Suprapubic skin (tissue), 4 donors: Measurements from ENCODE around the gene BCL11A. TPM values are rescaled to one million over a fixed set of nuclear protein-coding genes. Genes with fewer than 3 reads are reported as not detected.
A peak's percentile ranks its signal among the peaks of the same experiment; 100 is the strongest.

Source experiments
- DNase-seq, 2 donors: peaks; one replicate each; pipeline ENCODE4 v3.0.0-alpha.2; 2019; ENCODE audit warnings: low spot score in 2 of 2
- H3K27ac ChIP-seq: fragments of 200-600 bp; sonication (generic); one replicate; pipeline ENCODE4 v1.5.1; 2019
- H3K27me3 ChIP-seq: fragments of 200-600 bp; sonication (generic); one replicate; pipeline ENCODE4 v1.5.1; 2019
- H3K36me3 ChIP-seq: fragments of 200-600 bp; sonication (generic); one replicate; pipeline ENCODE4 v1.5.1; 2019
- H3K4me1 ChIP-seq: fragments of 200-600 bp; sonication (generic); one replicate; pipeline ENCODE4 v1.5.1; 2019
- H3K4me3 ChIP-seq: fragments of 200-600 bp; sonication (generic); one replicate; pipeline ENCODE4 v1.5.1; 2019; ENCODE audit warnings: mild to moderate bottlenecking
- H3K9me3 ChIP-seq: fragments of 200-600 bp; sonication (generic); one replicate; pipeline ENCODE4 v1.5.1; 2019
- CTCF ChIP-seq, 2 donors: fragments of 200-600 bp in 1 of 2; fragments of 450-650 bp in 1 of 2; sonication (generic) in 1 of 2; IDR thresholded peaks; one replicate each; pipeline ENCODE4 v1.5.1; 2016 to 2019; ENCODE audit warnings: antibody characterized with exemption in 2 of 2, mild to moderate bottlenecking in 1 of 2, moderate library complexity in 1 of 2
- EP300 ChIP-seq: sonication (generic); formaldehyde crosslinking; IDR thresholded peaks from one replicate; pipeline ENCODE4 v1.6.1; 2017; ENCODE audit warnings: antibody characterized with exemption
- POLR2A ChIP-seq, 2 donors: fragments of 450-650 bp; IDR thresholded peaks; one replicate each; pipeline ENCODE4 v1.6.1; 2017; ENCODE audit warnings: antibody characterized with exemption in 2 of 2, mild to moderate bottlenecking in 2 of 2, moderate library complexity in 2 of 2
- POLR2AphosphoS5 ChIP-seq, 3 donors: sonication (generic); formaldehyde crosslinking; IDR thresholded peaks; one replicate each; pipeline ENCODE4 v1.6.1; 2017; ENCODE audit warnings: antibody characterized with exemption in 3 of 3
- WGBS: methylation state at CpG from one replicate; pipeline ENCODE4 v1.1.5; 2018; 5-methylcytosine and 5-hydroxymethylcytosine counted together
- total RNA-seq, 4 donors: library from RNA; depleted of rRNA; stranded (reverse); fragments of >200 nt; gene quantifications; one replicate each; pipeline ENCODE4 v1.1.0, GENCODE V29; 2016

The BCL11A gene
- total RNA-seq, 4 donors from 2014 or later: 67.1 to 222 (median 113) TPM

- Histone ChIP-seq H3K4me1 (peaks cover 64% of the 10 kb centered on the region), H3K27ac (peak overlapping the region; percentile 59), H3K9me3 (no peaks in the 10 kb centered on the region), H3K4me3 (no peak overlapping the region), H3K36me3 (no peaks in the 10 kb centered on the region), H3K27me3 (peaks cover 3% of the 10 kb centered on the region)
- 67% methylated on average over 6 of the region's 6 CpGs for WGBS
- DNase-seq: no peak
- no peak for TF ChIP-seq EP300
- TF ChIP-seq POLR2A (IDR thresholded peaks at IDR 0.05): no peak
- no peak for TF ChIP-seq POLR2AphosphoS5 (IDR thresholded peaks at IDR 0.05)
- TF ChIP-seq CTCF (IDR thresholded peaks at IDR 0.05): no peak
These were observed 40.8 kb downstream of the BCL11A start for GRCh38 chr2:60512641-60513040.

DNA sequence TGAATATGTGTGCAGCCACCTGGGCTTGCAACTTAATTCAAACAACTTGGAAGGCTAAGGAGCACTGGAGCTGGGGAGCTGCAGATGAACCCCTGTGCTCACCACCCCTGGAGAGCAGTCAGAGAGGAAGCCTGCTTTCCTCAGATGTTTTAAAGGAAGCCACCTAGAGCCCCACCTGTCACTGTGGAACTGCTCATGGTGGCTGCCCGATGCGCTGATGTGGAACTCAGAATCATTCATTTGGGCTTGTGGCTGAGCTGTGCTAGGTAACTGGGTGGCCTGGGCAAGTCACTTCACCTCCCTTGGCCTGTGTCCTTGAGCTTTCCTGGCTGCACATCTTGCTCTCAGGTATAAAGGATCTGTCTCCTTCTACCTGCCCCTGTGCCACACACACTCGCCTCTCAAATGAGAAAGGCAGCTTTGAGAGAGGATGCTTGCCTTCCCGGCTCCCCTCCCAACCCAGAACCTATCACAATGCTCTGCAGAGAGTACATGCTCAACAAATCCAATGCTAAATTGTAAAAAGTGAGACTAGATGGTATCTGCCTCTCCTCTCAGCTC lies 41.3 kb downstream of the BCL11A start:
- Histone ChIP-seq H3K9me3 (no peaks in the 10 kb centered on the region), H3K27ac (peak overlapping the region; percentile 59), H3K4me1 (peaks cover 68% of the 10 kb centered on the region), H3K27me3 (peaks cover 3% of the 10 kb centered on the region), H3K4me3 (no peak overlapping the region), H3K36me3 (no peaks in the 10 kb centered on the region)
- DNase-seq: no peak
- 67% methylated on average over 4 of the region's 4 CpGs for WGBS
- TF ChIP-seq POLR2AphosphoS5 (IDR thresholded peaks at IDR 0.05): no peak
- no peak for TF ChIP-seq POLR2A (IDR thresholded peaks at IDR 0.05)
- no peak for TF ChIP-seq CTCF (IDR thresholded peaks at IDR 0.05)
- no peak for TF ChIP-seq EP300

GRCh38 chr2:60510713-60511112 lies 42.7 kb downstream of the BCL11A start:
- Histone ChIP-seq H3K4me1 (peaks cover 64% of the 10 kb centered on the region), H3K9me3 (no peaks in the 10 kb centered on the region), H3K27me3 (peaks cover 3% of the 10 kb centered on the region), H3K36me3 (no peaks in the 10 kb centered on the region), H3K27ac (no peak overlapping the region), H3K4me3 (no peak overlapping the region)
- no peak for TF ChIP-seq POLR2A (IDR thresholded peaks at IDR 0.05)
- TF ChIP-seq CTCF (IDR thresholded peaks at IDR 0.05): no peak
- no peak for TF ChIP-seq POLR2AphosphoS5 (IDR thresholded peaks at IDR 0.05)
- no peak for TF ChIP-seq EP300
- WGBS: 63% methylated on average over 2 of the region's 2 CpGs
- no peak for DNase-seq

DNA sequence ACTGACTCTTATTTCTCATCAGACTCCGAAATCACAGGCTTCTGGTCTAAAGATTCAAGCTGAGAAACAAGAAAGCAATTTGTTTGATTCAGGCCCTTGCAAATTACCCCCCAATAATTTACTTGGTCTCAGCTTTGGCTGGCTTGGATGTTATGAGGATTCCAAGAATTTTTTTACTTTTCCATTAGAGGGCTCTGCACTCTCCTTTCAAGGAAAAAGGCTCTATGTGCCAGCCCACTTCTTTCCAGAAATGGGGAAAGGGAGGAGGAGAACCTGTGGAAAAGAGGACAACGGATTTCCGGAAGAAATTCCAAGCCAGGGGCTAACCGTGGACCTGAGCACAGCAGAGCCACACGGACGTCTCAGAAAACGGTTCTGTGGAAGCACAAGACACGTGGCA lies 44.4 kb downstream of the BCL11A start:
- Histone ChIP-seq H3K4me3 (no peak overlapping the region), H3K27me3 (peaks cover 3% of the 10 kb centered on the region), H3K9me3 (no peaks in the 10 kb centered on the region), H3K4me1 (peaks cover 73% of the 10 kb centered on the region), H3K36me3 (no peaks in the 10 kb centered on the region), H3K27ac (no peak overlapping the region)
- TF ChIP-seq EP300 (no peak), POLR2A (IDR thresholded peaks at IDR 0.05) (no peak), CTCF (IDR thresholded peaks at IDR 0.05) (no peak), POLR2AphosphoS5 (IDR thresholded peaks at IDR 0.05) (no peak)
- WGBS: 63% methylated on average over 8 of the region's 8 CpGs
- no peak for DNase-seq

DNA sequence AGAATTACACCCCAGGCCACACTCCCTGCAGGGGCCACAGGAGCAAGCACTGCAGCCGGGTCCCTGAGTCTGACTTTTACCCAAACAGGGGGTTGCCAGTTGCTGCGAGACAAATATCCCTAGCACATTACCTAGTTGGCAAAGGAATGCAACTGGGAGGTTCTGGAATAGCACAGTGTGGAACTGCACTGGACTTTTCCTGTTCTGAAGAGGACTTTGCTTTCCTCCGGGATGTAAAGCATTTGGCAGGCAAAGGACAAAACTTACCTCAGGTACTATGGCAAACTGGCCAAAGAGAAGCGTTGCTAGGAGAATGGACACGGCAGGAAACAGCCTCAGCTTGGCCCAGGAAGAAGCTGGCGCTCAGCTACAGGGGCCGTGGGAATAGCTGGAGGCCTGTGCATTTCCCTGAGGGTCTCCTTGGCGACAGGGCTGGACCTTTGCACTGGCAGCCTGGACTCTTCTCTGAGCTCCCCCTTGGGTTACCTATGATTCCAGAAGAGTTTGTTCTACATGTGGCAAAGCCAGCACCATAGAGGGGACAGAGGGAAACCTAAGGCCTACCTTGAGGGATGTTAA lies 45.0 kb downstream of the BCL11A start:
- Histone ChIP-seq H3K4me1 (peaks cover 67% of the 10 kb centered on the region), H3K27ac (peak overlapping the region; percentile 27), H3K9me3 (no peaks in the 10 kb centered on the region), H3K36me3 (no peaks in the 10 kb centered on the region), H3K4me3 (no peak overlapping the region), H3K27me3 (peaks cover 3% of the 10 kb centered on the region)
- no peak for DNase-seq
- WGBS: 42% methylated on average over 3 of the region's 8 CpGs
- TF ChIP-seq POLR2AphosphoS5 (IDR thresholded peaks at IDR 0.05) (no peak), EP300 (no peak), POLR2A (IDR thresholded peaks at IDR 0.05) (no peak), CTCF (IDR thresholded peaks at IDR 0.05) (no peak)
